Ascending aorta (tissue), 2 donors: ENCODE data around the gene TAMALIN. TPM values are rescaled to one million over a fixed set of nuclear protein-coding genes. Genes with fewer than 3 reads are reported as not detected.

Experiments used
- DNase-seq, 2 donors: peaks; one replicate each; pipeline ENCODE4 v3.0.0-alpha.2; 2019; ENCODE audit warnings: low spot score in 2 of 2
- H3K27ac ChIP-seq, 2 donors: fragments of 200-600 bp; sonication (generic); one replicate each; pipeline ENCODE4 v1.5.1; 2016 to 2017; ENCODE audit warnings: mild to moderate bottlenecking in 1 of 2
- H3K27me3 ChIP-seq: fragments of 200-600 bp; sonication (generic); one replicate; pipeline ENCODE4 v1.5.1; 2017
- H3K36me3 ChIP-seq, 2 donors: fragments of 200-600 bp; sonication (generic); one replicate each; pipeline ENCODE4 v1.5.1; 2016
- H3K4me1 ChIP-seq, 2 donors: fragments of 200-600 bp; sonication (generic); one replicate each; pipeline ENCODE4 v1.5.1; 2016 to 2017; ENCODE audit warnings: mild to moderate bottlenecking in 1 of 2
- H3K4me3 ChIP-seq, 2 donors: fragments of 200-600 bp; sonication (generic); one replicate each; pipeline ENCODE4 v1.5.1; 2016 to 2017; ENCODE audit warnings: mild to moderate bottlenecking in 1 of 2
- H3K9me3 ChIP-seq, 2 donors: fragments of 200-600 bp; sonication (generic); one replicate each; pipeline ENCODE4 v1.5.1; 2016
- CTCF ChIP-seq, 3 experiments: fragments of 200-600 bp in 2 of 3; fragments of 450-650 bp in 1 of 3; sonication (generic) in 2 of 3; IDR thresholded peaks; one replicate each; pipeline ENCODE4 v1.5.1; 2016 to 2019; ENCODE audit warnings: antibody characterized with exemption in 3 of 3, mild to moderate bottlenecking in 1 of 3, moderate library complexity in 1 of 3
- intact Hi-C: fragments of 100-400 bp; cut with DNase I; formaldehyde crosslinking; loops from one replicate; pipeline ENCODE4 v1.15.1; 2023
- total RNA-seq: library from RNA; depleted of rRNA; stranded (reverse); fragments of >200 nt; gene quantifications from one replicate; pipeline ENCODE4 v1.1.0, GENCODE V29; 2016

The TAMALIN gene
- total RNA-seq, 1 donor from 2014 or later, result 32.6 TPM

DNA sequence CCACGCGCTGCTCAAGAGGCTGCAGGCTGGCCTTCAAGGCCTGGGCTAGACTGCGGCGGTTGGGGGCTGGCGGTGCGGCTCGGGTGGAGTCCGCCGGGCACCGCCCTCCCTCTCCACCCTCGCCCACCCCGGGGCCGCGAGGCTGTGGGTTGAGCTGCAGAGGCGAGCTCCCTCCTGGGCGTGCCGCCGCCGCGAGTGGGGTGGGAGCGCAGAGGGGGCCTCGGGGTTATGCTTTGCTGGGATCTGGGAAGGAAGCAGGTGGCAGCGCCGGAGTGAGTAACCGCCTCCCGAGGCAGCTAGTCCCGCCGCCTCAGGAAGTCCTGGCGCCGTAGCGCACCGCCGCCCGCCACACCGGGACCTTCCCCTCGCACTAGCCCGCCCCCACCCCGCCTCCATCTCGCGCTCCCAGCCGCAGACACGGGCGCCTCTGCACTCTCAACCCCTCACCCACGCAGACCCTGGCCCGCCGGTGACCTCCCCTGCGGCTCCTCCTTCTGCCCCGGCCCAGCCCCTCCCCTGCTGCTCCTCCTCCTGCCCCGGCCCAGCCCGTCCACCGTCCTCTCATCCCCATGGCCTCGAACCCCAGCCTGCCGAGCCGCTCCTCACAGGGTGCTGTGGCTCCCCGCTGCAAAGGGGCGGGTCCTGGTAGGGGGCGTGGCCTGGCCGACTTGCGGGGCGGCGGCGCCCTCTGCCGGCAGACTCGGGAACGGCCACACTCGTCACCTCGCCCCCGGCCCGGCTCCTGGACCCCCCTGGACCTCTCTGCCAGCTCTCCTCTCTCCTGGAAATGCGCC lies 16.6 kb downstream of the TAMALIN start:
- peak in 1 of 2 donors; percentile 93 for DNase-seq
- intact Hi-C loops, result loop anchor here (1.0 to 10.0 kb wide), 4 partner anchors 17 to 981 kb away; partner anchors contain the start of genes ACVR1B, EIF4B and TAMALIN
- peak; percentile 97 to 98 (median 98) for TF ChIP-seq CTCF (IDR thresholded peaks at IDR 0.05)
- Histone ChIP-seq H3K4me3 (peak overlapping the region; percentile 67 to 69), H3K36me3 (no peaks in the 10 kb centered on the region), H3K9me3 (no peaks in the 10 kb centered on the region), H3K4me1 (peaks cover 7 to 28% of the 10 kb centered on the region in 2 donors), H3K27ac (peak overlapping the region in 1 of 2 donors; percentile 44), H3K27me3 (no peaks in the 10 kb centered on the region)

- peaks cover 7 to 28% of the 10 kb centered on the region in 2 donors for H3K4me1 ChIP-seq
- DNase-seq, result peak in 1 of 2 donors; percentile 62
- peak overlapping the region in 1 of 2 donors; percentile 44 for H3K27ac ChIP-seq
- H3K27me3 ChIP-seq, result no peaks in the 10 kb centered on the region
- peak overlapping the region; percentile 67 to 69 for H3K4me3 ChIP-seq
- no peaks in the 10 kb centered on the region for H3K36me3 ChIP-seq
- no peaks in the 10 kb centered on the region for H3K9me3 ChIP-seq
- no peak for TF ChIP-seq CTCF (IDR thresholded peaks at IDR 0.05)
- intact Hi-C loops, result loop anchor here (1.0 to 10.0 kb wide), 4 partner anchors 18 to 981 kb away; partner anchors contain the start of genes ACVR1B, EIF4B and TAMALIN
Measured at GRCh38 chr12:52023976-52024688, 17.4 kb downstream of the TAMALIN start.

DNA sequence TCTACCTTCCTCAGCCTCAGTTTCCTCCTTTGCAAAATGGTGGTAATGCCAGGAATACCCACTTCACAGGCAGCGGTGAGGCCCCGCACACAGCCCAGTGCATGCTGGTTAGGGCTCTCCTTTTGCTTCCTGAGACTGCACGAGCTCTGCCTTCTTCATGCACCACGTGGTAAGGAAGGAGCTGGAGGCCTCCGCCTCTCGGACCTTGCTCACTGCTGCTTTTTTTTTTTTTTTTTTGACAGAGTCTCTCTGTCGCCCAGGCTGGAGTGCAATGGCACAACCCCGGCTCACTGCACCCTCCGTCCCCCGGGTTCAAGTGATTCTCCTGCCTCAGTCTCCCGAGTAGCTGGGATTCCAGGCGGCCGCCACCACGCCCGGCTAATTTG lies 18.1 kb downstream of the TAMALIN start:
- no peak for DNase-seq
- Histone ChIP-seq H3K36me3 (no peaks in the 10 kb centered on the region), H3K4me1 (peaks cover 7 to 28% of the 10 kb centered on the region in 2 donors), H3K9me3 (no peaks in the 10 kb centered on the region), H3K4me3 (peak overlapping the region; percentile 36 to 69), H3K27me3 (no peaks in the 10 kb centered on the region), H3K27ac (peak overlapping the region; percentile 76 to 84)
- intact Hi-C loops, result loop anchor here (1.0 to 10.0 kb wide), 5 partner anchors 26 to 980 kb away; partner anchors contain the start of genes ACVR1B, ATG101, EIF4B and NR4A1
- no peak for TF ChIP-seq CTCF (IDR thresholded peaks at IDR 0.05)

DNA sequence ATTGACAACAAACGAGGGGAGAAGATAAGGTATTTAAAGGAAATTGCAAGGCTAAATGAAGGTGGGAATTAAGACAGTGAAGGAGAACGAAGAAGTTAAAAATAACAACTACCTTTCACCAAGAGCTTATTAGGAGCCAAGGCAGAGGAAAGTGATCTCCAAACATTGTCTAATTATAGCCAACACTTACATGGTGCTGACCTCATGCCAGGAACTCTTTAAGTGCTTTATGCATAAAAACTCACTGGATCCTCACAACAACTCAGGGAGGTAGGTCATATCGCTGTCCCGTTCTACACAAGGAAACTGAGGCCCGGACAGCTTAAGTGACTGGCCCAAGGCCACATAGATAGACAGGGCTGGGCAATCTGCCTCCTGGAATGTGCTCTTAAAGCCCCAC lies 19.5 kb downstream of the TAMALIN start:
- peak overlapping the region; percentile 76 to 84 for H3K27ac ChIP-seq
- TF ChIP-seq CTCF (IDR thresholded peaks at IDR 0.05), result no peak
- no peak overlapping the region for H3K4me3 ChIP-seq
- no peaks in the 10 kb centered on the region for H3K9me3 ChIP-seq
- no peak for DNase-seq
- no peaks in the 10 kb centered on the region for H3K27me3 ChIP-seq
- H3K36me3 ChIP-seq, result no peaks in the 10 kb centered on the region
- H3K4me1 ChIP-seq, result peaks cover 7 to 28% of the 10 kb centered on the region in 2 donors
- intact Hi-C loops, result loop anchor here (10.0 kb wide), 1 partner anchor 979 kb away; the partner anchor contains the start of gene EIF4B

GRCh38 chr12:52027085-52027843 lies 20.5 kb downstream of the TAMALIN start:
- no peaks in the 10 kb centered on the region for H3K9me3 ChIP-seq
- intact Hi-C loops, result loop anchor here (10.0 kb wide), 1 partner anchor 978 kb away; the partner anchor contains the start of gene EIF4B
- H3K4me1 ChIP-seq, result peaks cover 7 to 34% of the 10 kb centered on the region in 2 donors
- no peak overlapping the region for H3K4me3 ChIP-seq
- no peak for DNase-seq
- H3K27ac ChIP-seq, result no peak overlapping the region
- TF ChIP-seq CTCF (IDR thresholded peaks at IDR 0.05), result no peak
- H3K36me3 ChIP-seq, result no peaks in the 10 kb centered on the region
- no peaks in the 10 kb centered on the region for H3K27me3 ChIP-seq
